Measurements from ENCODE around the gene AGXT.

Gene AGXT

GRCh38 chr2:240922245-240922981 is 53.8 kb downstream of the AGXT start:
- TF ChIP-seq, protein P1, sequence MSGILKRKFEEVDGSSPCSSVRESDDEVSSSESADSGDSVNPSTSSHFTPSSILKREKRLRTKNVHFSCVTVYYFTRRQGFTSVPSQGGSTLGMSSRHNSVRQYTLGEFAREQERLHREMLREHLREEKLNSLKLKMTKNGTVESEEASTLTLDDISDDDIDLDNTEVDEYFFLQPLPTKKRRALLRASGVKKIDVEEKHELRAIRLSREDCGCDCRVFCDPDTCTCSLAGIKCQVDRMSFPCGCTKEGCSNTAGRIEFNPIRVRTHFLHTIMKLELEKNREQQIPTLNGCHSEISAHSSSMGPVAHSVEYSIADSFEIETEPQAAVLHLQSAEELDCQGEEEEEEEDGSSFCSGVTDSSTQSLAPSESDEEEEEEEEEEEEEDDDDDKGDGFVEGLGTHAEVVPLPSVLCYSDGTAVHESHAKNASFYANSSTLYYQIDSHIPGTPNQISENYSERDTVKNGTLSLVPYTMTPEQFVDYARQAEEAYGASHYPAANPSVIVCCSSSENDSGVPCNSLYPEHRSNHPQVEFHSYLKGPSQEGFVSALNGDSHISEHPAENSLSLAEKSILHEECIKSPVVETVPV (CRISPR knock-in tag; IDR thresholded peaks at IDR 0.05), result no peak
- no peak for ATAC-seq

GRCh38 chr2:240922982-240923537 is 54.4 kb downstream of the AGXT start:
- no peak for TF ChIP-seq PATZ1 (CRISPR knock-in tag; IDR thresholded peaks at IDR 0.05; ENCODE audit: borderline replicate concordance)
- no peak for TF ChIP-seq PPARA (CRISPR knock-in tag; IDR thresholded peaks at IDR 0.05; ENCODE audit: borderline replicate concordance)
- no peak for TF ChIP-seq ZC3H10 (CRISPR knock-in tag; IDR thresholded peaks at IDR 0.05)
- TF ChIP-seq TSHZ2 (CRISPR knock-in tag; IDR thresholded peaks at IDR 0.05), result no peak
- TF ChIP-seq OSR1 (CRISPR knock-in tag; IDR thresholded peaks at IDR 0.05), result no peak
- no peak for TF ChIP-seq RARB (CRISPR knock-in tag; IDR thresholded peaks at IDR 0.05)
- no peak for TF ChIP-seq BACH2 (CRISPR knock-in tag; IDR thresholded peaks at IDR 0.05; ENCODE audit: borderline replicate concordance)
- no peak for TF ChIP-seq SNAI2 (CRISPR knock-in tag; IDR thresholded peaks at IDR 0.05)
- TF ChIP-seq, protein P1 (CRISPR knock-in tag; IDR thresholded peaks at IDR 0.05), result no peak
- no peak for TF ChIP-seq ZFP3 (CRISPR knock-in tag; IDR thresholded peaks at IDR 0.05)
- TF ChIP-seq CSDC2 (CRISPR knock-in tag; IDR thresholded peaks at IDR 0.05), result no peak
- TF ChIP-seq ISL1 (CRISPR knock-in tag; IDR thresholded peaks at IDR 0.05), result no peak
- TF ChIP-seq ZNF8 (CRISPR knock-in tag; IDR thresholded peaks at IDR 0.05), result no peak
- ATAC-seq, result no peak

GRCh38 chr2:240925191-240925567 is 56.6 kb downstream of the AGXT start:
- no peak for TF ChIP-seq RARB (CRISPR knock-in tag; IDR thresholded peaks at IDR 0.05)
- no peak for ATAC-seq

DNA sequence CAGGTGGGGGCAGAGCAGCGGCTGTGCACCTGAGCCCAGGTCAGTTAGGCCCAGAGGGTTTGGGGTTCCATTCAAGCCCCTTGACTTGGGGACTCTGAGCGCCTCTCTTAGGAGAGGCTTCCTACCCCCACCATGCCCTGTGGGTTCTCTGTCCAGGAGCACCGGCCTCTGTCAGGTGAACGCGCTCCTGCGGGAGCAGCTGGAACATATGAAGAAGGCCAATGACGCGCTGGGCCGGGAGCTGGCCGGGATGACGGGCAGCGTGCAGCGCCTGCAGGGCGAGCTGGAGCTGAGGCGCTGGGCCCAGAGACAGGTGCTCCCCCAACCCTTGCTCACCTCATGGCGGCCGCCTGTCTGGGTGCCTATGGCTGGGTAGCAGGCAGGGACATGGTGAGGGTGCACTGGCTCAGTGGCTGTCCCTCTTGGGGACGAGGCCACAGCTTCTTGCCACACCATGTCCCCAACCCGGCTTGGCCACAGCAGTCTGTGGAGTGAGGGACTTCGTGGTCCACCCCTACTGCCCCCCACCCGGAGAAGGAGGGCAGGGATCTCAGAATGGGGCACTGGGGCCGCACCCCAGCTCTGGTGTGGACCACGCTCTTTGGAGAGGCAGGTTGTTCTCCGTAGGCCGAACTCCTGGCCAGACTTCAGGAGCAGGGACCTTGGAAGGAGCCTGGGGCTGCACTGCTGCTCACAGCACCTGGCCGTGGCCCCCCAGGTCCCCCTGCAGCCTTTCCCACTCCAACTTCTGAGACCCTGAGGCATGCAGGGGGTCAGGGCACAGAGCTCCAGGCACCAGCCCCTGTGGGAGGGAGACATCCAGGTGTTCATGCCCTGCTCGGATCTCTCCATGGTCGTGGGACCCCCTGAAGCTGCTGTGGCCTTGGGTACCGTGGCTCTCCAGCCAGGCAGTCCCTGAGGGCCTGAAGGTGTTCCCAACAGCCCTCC is 57.2 kb downstream of the AGXT start:
- no peak for ATAC-seq
- no peak for TF ChIP-seq RARB (CRISPR knock-in tag; IDR thresholded peaks at IDR 0.05)
- TF ChIP-seq, protein P2, sequence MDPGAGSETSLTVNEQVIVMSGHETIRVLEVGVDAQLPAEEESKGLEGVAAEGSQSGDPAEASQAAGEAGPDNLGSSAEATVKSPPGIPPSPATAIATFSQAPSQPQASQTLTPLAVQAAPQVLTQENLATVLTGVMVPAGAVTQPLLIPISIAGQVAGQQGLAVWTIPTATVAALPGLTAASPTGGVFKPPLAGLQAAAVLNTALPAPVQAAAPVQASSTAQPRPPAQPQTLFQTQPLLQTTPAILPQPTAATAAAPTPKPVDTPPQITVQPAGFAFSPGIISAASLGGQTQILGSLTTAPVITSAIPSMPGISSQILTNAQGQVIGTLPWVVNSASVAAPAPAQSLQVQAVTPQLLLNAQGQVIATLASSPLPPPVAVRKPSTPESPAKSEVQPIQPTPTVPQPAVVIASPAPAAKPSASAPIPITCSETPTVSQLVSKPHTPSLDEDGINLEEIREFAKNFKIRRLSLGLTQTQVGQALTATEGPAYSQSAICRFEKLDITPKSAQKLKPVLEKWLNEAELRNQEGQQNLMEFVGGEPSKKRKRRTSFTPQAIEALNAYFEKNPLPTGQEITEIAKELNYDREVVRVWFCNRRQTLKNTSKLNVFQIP (CRISPR knock-in tag; IDR thresholded peaks at IDR 0.05; ENCODE audit: borderline replicate concordance, low read depth), result no peak
- TF ChIP-seq TCF4 (CRISPR knock-in tag; IDR thresholded peaks at IDR 0.05; ENCODE audit: borderline replicate concordance), result no peak
- TF ChIP-seq ZNF8 (CRISPR knock-in tag; IDR thresholded peaks at IDR 0.05), result no peak
- no peak for TF ChIP-seq CSDC2 (CRISPR knock-in tag; IDR thresholded peaks at IDR 0.05)
- TF ChIP-seq PPARA (CRISPR knock-in tag; IDR thresholded peaks at IDR 0.05; ENCODE audit: borderline replicate concordance), result no peak
- no peak for TF ChIP-seq GLIS3 (CRISPR knock-in tag; IDR thresholded peaks at IDR 0.05)
- TF ChIP-seq ISL1 (CRISPR knock-in tag; IDR thresholded peaks at IDR 0.05), result no peak
- TF ChIP-seq BACH2 (CRISPR knock-in tag; IDR thresholded peaks at IDR 0.05; ENCODE audit: borderline replicate concordance), result no peak
- TF ChIP-seq, protein P1 (CRISPR knock-in tag; IDR thresholded peaks at IDR 0.05), result no peak
- TF ChIP-seq ZNF70 (CRISPR knock-in tag; IDR thresholded peaks at IDR 0.05), result no peak
- TF ChIP-seq ZC3H10 (CRISPR knock-in tag; IDR thresholded peaks at IDR 0.05), result no peak
- no peak for TF ChIP-seq ZFP3 (CRISPR knock-in tag; IDR thresholded peaks at IDR 0.05)
- TF ChIP-seq CREB5 (CRISPR knock-in tag; IDR thresholded peaks at IDR 0.05; ENCODE audit: low read depth), result no peak
